HAP-1 (cell line): Measurements from ENCODE around the gene ZNF14.
"Not testable (repeated sequence)": the region's sequence is repeated elsewhere in the genome, so short reads cannot be mapped to it uniquely, and the experiment has no call there.

Source experiments
- DNase-seq, 2 experiments: peaks; one replicate each; pipeline ENCODE4 v3.0.0-alpha.2; 2016 to 2020; ENCODE audit warnings: low spot score in 2 of 2
- H3K27me3 ChIP-seq: fragments of 250-450 bp; sonication (Bioruptor Pico); 2 replicates; pipeline ENCODE4 v1.5.1; 2020; ENCODE audit warnings: low read depth, mild to moderate bottlenecking, moderate library complexity
- H3K36me3 ChIP-seq: fragments of 250-450 bp; sonication (Bioruptor Pico); replicated peaks from 2 replicates; pipeline ENCODE4 v1.5.1; 2020; ENCODE audit warnings: mild to moderate bottlenecking
- H3K4me1 ChIP-seq: fragments of 250-450 bp; sonication (Bioruptor Pico); 2 replicates; pipeline ENCODE4 v1.5.1; 2020; ENCODE audit warnings: mild to moderate bottlenecking
- H3K4me3 ChIP-seq: fragments of 250-450 bp; sonication (Bioruptor Pico); 2 replicates; pipeline ENCODE4 v1.5.1; 2020; ENCODE audit warnings: mild to moderate bottlenecking, moderate library complexity
- H3K9me3 ChIP-seq: fragments of 250-450 bp; sonication (Bioruptor Pico); 2 replicates; pipeline ENCODE4 v1.5.1; 2020; ENCODE audit warnings: mild to moderate bottlenecking, moderate library complexity
- in situ Hi-C: fragments of 300-500 bp; cut with MboI; formaldehyde crosslinking; loops from 3 replicates; pipeline ENCODE4 v1.14.3; 2020; ENCODE audit warnings: low sequenced_read_pairs, inconsistent platforms, mixed read lengths

Gene ZNF14

DNA sequence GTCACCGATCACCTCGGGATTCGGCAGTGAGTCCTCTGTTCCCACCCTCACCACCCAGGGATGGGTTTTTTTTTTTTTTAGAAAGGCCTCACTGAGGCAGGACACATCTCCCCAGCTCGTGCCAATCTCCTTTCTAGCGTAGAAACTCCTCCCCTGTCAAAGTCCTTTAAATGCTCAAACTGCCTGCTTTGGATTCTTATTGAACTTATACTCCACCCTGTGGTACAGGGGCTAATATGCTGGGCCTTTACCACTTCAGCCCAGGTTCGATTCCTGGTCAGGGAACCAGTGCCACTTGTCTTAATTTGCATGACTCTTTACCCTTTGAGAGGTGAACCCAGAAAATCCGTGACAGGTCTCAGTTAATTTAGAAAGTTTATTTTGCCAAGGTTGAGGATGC lies 8.3 kb upstream of the ZNF14 start:
- in situ Hi-C loops: no loop called here
- DNase-seq: no peak
- Histone ChIP-seq H3K9me3 (peaks cover 3% of the 10 kb centered on the region; the same call in 1 of the 2 replicates), H3K4me1 (no peaks in the 10 kb centered on the region), H3K27me3 (no peaks in the 10 kb centered on the region), H3K4me3 (no peak overlapping the region), H3K36me3 (no peaks in the 10 kb centered on the region)

DNA sequence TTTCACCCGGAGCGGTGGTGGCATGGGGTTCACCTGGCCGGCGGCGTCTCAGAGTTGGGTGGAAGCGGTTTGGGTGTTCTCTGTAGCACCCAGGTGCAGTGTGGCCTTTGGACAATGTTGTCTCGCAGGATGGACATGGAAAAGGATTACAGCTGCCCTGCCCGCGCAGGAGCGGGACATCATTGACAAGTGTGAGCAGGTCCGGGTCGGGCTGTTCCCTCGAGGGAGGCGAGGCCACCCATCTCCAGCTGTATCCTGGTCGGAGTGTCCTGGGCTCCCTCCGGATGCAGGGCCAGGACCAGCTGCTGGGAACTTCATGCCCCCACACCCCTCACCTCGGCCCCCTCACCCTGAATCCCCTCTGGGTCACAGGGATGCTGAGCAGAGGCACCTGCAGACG lies 7.8 kb upstream of the ZNF14 start:
- H3K27me3 ChIP-seq: no peaks in the 10 kb centered on the region
- no peak overlapping the region for H3K4me3 ChIP-seq
- H3K36me3 ChIP-seq: no peaks in the 10 kb centered on the region
- in situ Hi-C loops: no loop called here
- H3K4me1 ChIP-seq: no peaks in the 10 kb centered on the region
- H3K9me3 ChIP-seq: peaks cover 3% of the 10 kb centered on the region; the same call in 1 of the 2 replicates
- DNase-seq: no peak

DNA sequence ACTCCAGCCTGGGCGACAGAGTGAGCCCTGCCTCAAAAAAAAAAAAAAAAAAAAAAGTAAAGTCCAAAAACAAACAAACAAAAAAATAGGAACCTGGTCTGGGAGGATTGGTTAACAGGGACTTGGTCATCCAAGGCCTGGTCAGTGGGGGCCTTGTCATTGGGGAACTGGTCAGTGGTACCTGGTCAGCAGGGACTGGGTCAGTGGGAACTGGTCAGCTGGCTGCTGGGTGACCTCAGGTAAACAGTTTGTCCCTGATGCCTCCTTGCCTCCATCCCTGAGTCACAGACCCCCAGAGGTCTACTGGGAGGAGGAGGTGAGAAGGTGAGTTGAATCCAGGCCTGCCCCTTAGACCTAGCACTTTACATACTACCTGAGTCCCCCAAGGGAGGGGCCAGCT lies 5.7 kb upstream of the ZNF14 start:
- no peaks in the 10 kb centered on the region for H3K4me1 ChIP-seq
- H3K9me3 ChIP-seq: peaks cover 5% of the 10 kb centered on the region; the same call in 1 of the 2 replicates
- DNase-seq: no peak
- no peaks in the 10 kb centered on the region for H3K27me3 ChIP-seq
- H3K4me3 ChIP-seq: no peak overlapping the region
- in situ Hi-C loops: no loop called here
- no peaks in the 10 kb centered on the region for H3K36me3 ChIP-seq

DNA sequence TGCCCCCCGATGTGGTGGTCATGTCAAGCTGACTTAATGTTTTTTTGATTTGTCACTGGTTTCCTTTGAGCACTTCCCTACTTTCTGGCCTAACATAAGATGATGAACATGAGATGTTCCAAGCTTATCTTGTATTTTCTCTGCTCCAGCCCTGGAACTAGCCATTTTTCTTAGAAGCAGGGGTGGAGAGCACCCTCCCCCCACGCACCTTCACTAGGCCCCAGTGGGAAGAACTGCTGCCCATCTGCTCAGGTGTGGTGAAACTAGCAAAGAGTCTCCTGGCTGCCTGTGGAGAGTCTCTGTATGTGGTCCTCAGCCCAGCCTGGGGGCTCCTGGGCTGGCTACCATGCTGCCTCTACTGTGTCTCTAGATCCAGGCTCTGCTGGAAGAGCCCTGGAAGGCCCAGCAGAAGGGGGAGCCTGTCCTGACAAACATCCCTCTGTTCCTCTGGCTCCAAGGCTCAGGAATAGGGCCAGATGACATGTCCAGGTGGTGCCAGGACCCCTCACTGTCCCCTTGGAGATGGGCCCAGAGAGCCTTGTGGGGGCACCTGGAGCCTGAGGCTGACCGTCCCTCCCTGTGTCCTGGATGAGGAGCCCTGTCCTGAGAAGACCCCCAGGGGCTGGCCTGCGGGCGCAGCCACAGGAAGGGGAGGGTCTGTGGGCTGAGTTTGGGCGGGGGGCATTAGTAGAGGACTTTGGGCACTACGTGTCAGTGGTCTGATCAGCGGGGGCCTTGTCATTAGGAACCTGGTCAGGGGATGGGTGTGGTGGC lies 4.8 kb upstream of the ZNF14 start:
- Histone ChIP-seq H3K27me3 (no peaks in the 10 kb centered on the region), H3K4me1 (no peaks in the 10 kb centered on the region), H3K4me3 (no peak overlapping the region), H3K9me3 (peaks cover 5% of the 10 kb centered on the region; the same call in 1 of the 2 replicates), H3K36me3 (no peaks in the 10 kb centered on the region)
- no peak for DNase-seq
- in situ Hi-C loops: no loop called here

DNA sequence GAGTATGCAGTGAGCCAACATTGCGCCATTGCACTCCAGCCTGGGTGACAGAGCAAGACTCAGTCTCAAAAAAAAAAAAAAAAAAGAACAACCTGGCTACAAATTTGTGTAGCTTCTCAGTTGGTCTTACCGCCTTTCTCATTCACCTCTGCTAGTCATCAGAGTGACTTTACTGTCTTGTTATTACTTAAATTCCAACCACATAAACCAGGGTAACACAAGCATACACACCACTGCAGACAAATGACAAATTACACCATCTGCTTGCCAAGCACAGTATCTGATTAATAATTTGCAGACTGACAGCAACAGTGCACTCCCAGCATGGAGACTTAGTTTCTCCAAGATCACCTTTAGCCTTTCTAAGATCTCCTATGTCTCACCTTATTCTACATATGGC lies 11.0 kb downstream of the ZNF14 start:
- H3K4me3 ChIP-seq: no peak overlapping the region
- H3K36me3 ChIP-seq: no peaks in the 10 kb centered on the region
- H3K4me1 ChIP-seq: no peaks in the 10 kb centered on the region
- H3K9me3 ChIP-seq: peaks cover 44% of the 10 kb centered on the region
- DNase-seq: no peak
- no peaks in the 10 kb centered on the region for H3K27me3 ChIP-seq
- in situ Hi-C loops: no loop called here

DNA sequence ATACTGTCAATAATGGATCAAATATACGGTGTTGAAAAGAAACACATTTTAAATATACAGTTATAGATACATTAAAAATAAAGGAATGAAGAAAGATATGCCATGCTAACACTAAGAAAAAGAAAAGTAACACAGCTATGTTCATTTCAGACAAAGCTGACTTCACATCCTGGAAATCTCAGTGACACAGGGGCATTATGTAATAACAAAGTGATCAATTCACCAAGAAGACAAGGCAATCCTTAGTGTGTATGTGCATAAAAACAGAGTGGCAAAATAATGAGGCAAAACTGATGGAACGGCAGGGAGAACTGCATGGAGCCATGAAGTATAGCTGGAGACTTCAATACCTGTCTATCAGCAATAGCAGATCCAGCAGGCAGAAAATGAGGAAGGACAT lies 13.1 kb downstream of the ZNF14 start:
- peaks cover 42% of the 10 kb centered on the region for H3K9me3 ChIP-seq

DNA sequence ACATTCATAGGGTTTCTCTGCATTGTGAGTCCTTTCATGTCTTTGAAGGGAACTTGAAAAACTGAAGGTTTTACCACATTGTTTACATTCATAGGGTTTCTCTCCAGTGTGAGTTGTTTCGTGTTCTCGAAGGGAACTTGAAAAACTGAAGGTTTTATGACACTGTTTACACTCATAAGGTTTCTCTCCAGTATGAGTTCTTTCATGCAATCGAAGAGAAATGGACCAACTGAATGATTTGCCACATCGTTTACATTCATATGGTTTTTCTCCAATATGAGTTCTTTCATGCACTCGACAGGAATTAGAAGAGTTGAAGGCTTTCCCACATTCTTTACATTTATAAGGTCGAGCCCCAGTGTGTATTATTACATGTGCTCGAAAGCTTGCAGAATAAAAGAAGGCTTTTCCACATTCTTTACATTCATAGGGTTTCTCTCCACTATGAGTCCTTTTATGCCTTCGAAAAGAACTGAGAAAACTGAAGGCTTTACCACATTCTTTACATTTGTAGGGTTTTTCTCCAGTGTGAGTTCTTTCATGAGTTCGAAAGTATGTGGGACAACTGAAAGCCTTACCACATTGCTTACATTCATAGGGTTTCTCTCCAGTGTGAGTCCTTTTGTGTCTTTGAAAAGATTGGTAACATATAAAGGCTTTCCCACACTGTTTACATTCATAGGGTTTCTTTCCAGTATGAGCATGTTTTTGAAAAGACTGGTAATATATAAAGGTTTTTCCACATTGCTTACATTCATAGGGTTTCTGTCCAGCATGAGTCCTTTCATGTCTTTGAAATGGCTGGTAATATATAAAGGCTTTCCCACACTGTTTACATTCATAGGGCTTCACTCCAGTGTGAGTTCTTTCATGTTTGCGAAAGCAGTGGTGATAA lies 20.7 kb downstream of the ZNF14 start:
- H3K9me3 ChIP-seq: peaks cover 68% of the 10 kb centered on the region
- no peak for DNase-seq
- no peaks in the 10 kb centered on the region for H3K4me1 ChIP-seq
- H3K36me3 ChIP-seq: peaks cover 23% of the 10 kb centered on the region
- in situ Hi-C loops: no loop called here
- no peak overlapping the region for H3K4me3 ChIP-seq
- H3K27me3 ChIP-seq: no peaks in the 10 kb centered on the region

More for the DNA sequence above, 13.1 kb downstream of the ZNF14 start:
- in situ Hi-C loops: no loop called here
- no peak for DNase-seq
- Histone ChIP-seq H3K36me3 (no peaks in the 10 kb centered on the region), H3K4me3 (no peak overlapping the region), H3K27me3 (no peaks in the 10 kb centered on the region), H3K4me1 (no peaks in the 10 kb centered on the region)

DNA sequence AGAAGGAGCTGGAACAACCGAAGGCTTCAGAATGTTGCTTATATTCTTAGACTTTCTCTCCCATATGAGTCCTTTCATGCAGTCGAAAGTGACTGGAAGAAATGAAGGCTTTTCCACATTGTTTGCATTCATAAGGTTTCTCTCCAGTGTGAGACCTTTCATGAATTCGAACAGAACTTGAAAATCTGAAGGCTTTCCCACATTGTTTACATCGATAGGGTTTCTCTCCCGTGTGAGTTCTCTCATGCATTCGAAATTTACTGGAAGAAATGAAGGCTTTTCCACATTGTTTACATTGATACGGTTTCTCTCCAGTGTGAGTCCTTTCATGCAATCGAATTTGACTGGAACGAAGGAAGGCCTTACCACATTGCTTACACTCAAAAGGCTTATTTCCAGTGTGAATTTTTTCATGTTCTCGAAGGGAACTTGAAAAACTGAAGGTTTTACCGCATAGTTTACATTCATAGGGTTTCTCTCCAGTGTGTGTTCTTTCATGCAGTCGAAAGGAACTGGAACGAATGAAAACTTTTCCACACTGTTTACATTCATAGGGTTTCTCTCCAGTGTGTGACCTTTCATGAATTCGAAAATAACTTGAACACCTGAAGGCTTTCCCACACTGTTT lies 21.5 kb downstream of the ZNF14 start:
- in situ Hi-C loops: no loop called here
- DNase-seq: no peak
- H3K36me3 ChIP-seq: peaks cover 23% of the 10 kb centered on the region

DNA sequence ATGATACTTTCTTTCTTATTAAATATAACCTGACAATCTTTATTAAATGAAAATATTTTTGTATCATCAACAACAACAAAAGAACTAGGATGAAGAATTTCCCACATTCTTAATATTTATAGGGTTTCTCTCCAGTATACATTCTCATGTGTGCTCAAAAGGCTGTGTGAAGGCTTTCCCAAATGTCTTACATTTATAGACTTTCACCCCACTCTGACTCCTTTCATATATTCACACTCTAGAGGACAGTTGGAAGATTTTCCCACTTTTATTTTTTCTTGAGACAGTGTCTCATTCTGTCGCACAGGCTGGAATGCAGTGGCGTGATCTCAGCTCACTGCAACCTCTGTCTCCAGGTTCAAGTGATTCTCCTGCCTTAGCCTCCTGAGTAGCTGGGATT lies 22.4 kb downstream of the ZNF14 start:
- Histone ChIP-seq H3K4me3 (no peak overlapping the region), H3K36me3 (peaks cover 23% of the 10 kb centered on the region), H3K4me1 (no peaks in the 10 kb centered on the region), H3K9me3 (peaks cover 64% of the 10 kb centered on the region), H3K27me3 (no peaks in the 10 kb centered on the region)
- DNase-seq: no peak
- in situ Hi-C loops: no loop called here

More for the DNA sequence above, 21.5 kb downstream of the ZNF14 start:
- Histone ChIP-seq H3K4me3 (no peak overlapping the region), H3K4me1 (no peaks in the 10 kb centered on the region), H3K27me3 (no peaks in the 10 kb centered on the region), H3K9me3 (peaks cover 68% of the 10 kb centered on the region)

DNA sequence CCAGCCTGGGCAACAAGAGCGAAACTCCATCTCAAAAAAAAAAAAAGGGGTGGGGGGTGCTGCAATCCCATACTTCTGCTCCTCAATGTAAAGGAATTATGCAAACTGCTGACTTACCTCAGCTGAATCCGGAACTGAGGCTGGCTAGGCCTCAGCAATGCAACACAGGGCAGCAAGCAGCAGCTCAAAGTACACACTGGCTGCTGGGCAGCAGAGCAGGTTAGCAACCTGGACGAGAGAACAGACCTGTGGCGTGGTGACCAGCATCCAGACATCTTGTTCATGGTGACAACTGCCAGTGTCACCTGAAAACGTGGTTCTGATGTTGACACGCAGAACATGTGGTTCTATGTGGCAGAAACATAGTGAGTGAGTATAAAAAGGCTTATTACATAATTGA lies 28.1 kb downstream of the ZNF14 start:
- Histone ChIP-seq H3K4me3 (no peak overlapping the region), H3K4me1 (no peaks in the 10 kb centered on the region), H3K27me3 (no peaks in the 10 kb centered on the region), H3K9me3 (peaks cover 23% of the 10 kb centered on the region), H3K36me3 (no peaks in the 10 kb centered on the region)
- in situ Hi-C loops: no loop called here
- DNase-seq: no peak

DNA sequence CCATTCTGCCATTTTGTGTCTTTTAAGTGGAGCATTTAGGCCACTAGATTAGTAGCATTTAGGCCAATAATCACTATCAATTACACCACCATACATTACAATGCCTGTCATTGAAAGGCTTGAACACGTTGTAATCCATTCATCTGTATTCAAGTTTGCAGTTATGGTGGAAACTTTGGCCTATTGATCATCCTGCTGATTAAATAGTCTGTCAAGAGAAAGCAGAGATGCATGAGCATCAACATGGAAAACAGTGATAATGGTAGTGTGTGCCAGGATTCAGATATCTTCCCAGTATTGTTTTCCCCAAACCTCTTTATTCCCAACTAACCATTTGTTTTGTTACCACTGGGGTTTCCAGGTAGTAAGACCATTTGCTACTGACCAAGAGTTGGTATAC lies 32.4 kb downstream of the ZNF14 start:
- H3K4me1 ChIP-seq, in situ Hi-C loops, H3K4me3 ChIP-seq, DNase-seq, H3K36me3 ChIP-seq, H3K27me3 ChIP-seq, H3K9me3 ChIP-seq: not testable (repeated sequence)

DNA sequence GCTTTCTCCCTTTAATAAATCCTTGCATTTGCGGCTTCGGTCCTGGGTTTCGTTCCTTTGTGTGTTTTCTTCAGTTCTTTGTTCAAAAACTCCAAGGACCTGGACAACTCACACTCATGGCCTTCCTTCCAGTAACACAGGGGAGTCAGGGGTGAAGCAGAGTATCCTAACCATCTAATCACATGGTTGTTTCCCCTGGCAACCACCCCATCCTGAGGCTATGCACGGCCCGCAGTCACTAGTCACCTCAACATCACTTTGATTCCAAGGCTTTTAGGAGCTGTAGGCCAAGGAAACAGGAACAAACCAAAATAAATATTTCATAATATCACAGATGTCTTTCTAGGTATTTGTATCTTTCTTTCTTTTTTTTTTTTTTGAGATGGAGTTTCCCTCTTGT lies 35.3 kb downstream of the ZNF14 start:
- Histone ChIP-seq H3K27me3 (no peaks in the 10 kb centered on the region), H3K4me1 (no peaks in the 10 kb centered on the region), H3K9me3 (no peaks in the 10 kb centered on the region; the same call in 1 of the 2 replicates), H3K4me3 (no peak overlapping the region), H3K36me3 (no peaks in the 10 kb centered on the region)
- DNase-seq: no peak
- in situ Hi-C loops: no loop called here

DNA sequence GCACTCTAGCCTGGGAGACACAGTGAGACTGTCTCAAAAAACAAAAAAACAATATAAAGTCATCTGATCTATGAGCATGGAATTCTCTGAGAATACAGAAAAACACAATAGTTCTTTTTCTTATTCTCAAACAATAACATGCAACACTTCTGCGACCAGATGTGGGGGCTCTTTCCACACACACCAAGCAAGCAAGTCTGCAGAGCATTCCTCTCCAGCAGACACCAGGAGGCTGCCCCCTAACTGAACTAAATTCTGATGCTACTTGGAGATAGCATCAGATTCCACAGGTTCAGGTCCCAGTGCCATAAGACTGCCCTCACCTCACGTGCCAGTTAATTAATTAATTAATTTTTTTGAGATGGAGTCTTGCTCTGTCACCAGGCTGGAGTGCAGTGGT lies 36.5 kb downstream of the ZNF14 start:
- Histone ChIP-seq H3K9me3 (no peaks in the 10 kb centered on the region), H3K4me1 (no peaks in the 10 kb centered on the region), H3K27me3 (no peaks in the 10 kb centered on the region), H3K4me3 (no peak overlapping the region), H3K36me3 (no peaks in the 10 kb centered on the region)
- in situ Hi-C loops: no loop called here
- DNase-seq: no peak

DNA sequence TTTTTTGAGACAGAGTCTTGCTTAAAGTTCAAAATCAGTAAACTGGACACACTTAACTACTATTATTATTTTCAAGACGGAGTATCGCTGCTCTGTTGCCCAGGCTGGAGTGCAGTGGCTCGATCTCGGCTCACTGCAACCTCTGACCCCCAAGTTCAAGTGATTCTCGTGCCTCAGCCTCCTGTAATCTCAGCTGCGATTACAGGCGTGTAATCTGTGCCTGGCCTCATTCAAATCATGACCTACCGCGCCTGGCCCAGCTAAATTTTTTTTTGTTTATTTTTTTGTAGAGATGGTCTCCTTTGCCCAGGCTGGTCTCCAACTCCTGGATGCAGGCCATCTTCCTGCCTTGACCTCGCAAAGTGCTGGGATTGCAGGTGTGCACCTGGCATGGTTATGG lies 41.2 kb downstream of the ZNF14 start:
- Histone ChIP-seq H3K36me3 (no peaks in the 10 kb centered on the region), H3K27me3 (no peaks in the 10 kb centered on the region), H3K9me3 (no peaks in the 10 kb centered on the region), H3K4me1 (no peaks in the 10 kb centered on the region), H3K4me3 (no peak overlapping the region)
- in situ Hi-C loops: no loop called here
- no peak for DNase-seq
